Fibroblast of skin of back (primary cell): ENCODE measurements around the gene MYO5B.

Experiments
- DNase-seq: peaks from one replicate; pipeline ENCODE4 v3.0.0-alpha.2; 2013

Gene MYO5B

DNA sequence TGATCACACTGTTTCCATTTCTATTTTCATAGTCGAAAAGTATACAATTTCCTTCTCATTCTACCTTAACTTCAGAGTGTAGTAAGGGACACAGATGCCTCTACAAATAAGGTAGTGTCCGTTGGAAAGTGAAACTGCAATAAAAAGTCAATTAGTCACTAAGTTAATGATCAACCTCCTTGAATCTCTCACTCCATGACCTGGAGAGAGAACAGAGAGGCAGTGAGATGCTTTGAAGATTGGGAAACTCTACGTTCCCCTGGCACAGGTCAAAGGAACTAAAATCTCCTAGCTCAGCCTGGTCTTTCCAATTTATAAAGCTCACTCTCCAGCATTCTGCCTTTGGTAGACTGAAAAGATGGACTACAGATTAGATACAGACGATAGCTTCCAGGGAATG lies 227.8 kb downstream of the MYO5B start:
- DNase-seq: no peak

DNA sequence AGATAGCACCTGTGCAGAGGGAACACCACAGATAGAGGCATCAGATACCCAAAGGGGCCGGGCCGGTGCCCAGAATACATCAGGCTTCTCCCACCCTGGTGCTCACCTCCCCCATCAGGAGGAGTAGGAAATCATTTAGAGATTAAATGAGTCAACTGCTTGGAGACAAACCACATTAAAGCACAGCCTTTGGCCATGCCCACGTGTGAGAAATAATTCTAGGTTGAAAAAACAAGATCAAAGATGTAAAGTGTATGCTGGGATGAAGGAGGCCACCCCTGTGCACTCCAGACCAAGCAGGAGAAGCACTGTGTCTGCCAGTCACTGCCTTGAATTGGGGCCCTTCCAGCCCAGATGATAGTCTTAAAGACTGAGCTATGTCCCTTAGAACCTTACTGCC lies 228.9 kb downstream of the MYO5B start:
- DNase-seq: no peak

GRCh38 chr18:49963217-49963616 lies 231.7 kb downstream of the MYO5B start:
- no peak for DNase-seq

DNA sequence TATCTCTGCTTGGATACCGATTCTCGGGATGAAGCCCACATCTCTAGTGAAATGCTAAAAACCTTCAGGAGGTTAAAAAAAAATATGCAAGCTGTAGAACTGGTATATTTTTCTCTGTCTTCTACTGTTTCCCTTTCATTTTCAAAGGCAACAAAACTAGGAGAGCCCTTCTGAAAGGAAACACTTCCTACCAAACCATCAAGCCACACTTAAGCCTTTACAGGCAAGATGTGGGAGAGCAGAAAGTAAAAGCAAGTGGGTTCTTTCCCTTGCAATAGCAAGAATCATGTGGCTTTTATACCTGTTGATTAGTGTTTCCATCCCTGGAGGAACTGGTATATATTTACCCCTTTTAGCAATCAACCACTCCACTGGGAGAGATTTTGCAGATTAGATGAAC lies 233.7 kb downstream of the MYO5B start:
- no peak for DNase-seq

DNA sequence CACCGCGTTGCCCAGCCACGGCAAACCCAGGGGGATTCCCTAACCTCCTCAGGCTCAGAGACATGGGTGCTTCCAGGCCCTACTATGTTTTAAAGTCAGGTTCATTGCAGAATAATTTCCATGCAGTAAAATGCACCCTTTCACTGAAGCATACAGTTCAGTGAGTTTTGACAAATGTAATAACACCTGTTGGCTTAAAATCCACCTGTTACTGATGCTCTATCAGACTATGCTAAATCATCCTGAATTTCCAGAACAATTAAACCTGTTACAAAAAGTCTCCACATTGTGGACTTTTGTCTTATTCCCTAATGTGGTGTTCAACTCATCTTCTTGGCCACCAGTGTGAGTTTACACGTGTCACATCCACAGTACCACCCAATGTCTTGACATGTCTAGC lies 234.6 kb downstream of the MYO5B start:
- DNase-seq: no peak

- no peak for DNase-seq
Measured at GRCh38 chr18:49959176-49959575, 235.8 kb downstream of the MYO5B start.

DNA sequence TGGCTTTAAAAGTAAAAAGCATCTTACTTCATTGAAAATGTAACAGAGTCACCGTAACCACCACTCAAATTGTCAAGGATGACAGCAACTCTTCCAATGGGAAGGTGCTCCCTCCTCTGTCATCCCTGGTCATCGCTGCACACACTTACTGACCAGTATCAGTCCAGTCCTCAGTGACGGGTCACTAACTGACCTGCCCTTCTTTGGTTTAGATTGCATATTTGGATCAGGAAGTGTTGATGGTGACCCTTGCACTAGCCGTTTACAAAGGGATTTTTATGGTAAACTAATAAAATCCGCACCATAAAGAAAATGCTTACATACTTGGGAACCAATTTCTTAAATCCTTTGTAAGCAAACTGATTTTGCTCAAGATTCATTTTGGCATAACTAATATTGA lies 239.7 kb downstream of the MYO5B start:
- no peak for DNase-seq

DNA sequence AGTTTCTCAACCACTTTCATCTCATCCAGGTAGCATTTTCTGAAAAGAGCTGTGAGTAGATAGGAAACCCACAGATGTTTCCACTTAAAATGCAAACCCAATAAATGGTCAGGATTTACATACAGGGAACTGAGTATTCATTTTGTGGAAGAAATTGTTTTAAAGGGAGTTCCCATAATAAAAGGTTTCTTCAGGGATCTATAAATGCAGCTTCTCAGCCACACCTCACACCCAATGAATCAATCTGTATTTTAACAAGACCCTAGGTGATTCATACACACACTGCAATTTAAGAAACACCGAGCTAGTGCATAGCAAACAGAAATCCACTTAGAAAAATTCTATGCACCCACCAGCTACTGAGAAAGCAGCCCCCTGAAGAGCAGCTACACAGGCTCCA lies 241.6 kb downstream of the MYO5B start:
- no peak for DNase-seq

DNA sequence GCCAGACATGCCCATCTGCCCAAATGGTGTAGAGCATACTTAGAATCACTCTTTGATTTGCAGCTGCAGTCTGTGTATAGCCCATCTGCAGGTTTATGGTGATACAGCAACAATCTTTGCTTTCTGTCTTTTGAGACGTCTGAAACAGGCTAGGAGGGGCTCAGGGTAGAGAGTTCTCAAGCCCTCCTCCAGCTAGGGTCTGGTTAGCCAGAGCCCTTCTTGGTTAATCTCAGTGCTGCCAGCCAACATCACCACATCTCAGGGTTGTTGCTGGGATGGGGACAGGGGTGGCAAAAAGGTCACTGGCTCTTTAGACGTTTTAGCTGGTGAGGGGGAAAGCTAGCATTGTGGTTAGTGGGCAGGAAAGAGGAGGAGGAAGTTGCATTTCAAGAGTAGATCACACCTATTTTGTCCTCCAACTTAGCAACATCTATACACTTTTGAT lies 245.0 kb downstream of the MYO5B start:
- no peak for DNase-seq

GRCh38 chr18:49948975-49949374 lies 246.0 kb downstream of the MYO5B start:
- no peak for DNase-seq

DNA sequence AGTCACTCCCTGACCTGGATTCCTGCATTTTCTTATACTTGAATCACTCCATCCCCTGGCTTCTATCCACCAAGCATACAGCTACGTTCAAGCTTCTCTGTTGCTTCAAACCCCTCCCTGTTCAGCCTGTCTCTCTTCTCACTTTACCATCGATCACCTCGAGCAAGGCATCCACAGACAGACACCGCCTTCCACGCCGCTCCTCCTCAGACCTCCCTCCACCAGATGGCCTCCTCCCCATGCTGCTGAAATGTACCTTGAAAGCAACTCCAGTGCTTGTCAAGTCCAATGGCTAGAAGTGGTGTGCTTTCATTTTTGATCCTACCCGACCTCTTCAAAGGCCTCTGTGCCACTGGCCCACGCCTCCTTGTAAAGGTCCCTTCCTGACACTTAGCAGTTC lies 250.3 kb downstream of the MYO5B start:
- no peak for DNase-seq

- no peak for DNase-seq
Measured at GRCh38 chr18:49936821-49937220, 258.1 kb downstream of the MYO5B start.

DNA sequence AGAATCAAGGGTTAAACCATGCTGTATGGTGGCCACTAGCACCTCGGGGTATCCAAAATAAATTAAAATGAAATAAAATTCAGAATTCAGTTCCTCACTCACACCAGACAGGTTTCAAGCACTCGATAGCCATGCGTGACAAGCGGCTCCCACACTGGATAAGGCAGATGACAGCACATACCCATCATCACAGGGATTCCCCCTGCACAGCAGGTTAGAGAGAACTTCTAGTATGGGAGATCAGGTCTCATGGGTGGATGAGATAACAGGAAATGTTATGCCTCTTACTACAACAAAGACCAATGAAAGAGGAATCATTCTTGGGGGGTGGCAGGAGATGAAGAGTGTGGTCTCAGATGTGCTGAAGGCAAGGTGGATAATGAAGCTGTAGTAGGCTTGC lies 259.7 kb downstream of the MYO5B start:
- no peak for DNase-seq

DNA sequence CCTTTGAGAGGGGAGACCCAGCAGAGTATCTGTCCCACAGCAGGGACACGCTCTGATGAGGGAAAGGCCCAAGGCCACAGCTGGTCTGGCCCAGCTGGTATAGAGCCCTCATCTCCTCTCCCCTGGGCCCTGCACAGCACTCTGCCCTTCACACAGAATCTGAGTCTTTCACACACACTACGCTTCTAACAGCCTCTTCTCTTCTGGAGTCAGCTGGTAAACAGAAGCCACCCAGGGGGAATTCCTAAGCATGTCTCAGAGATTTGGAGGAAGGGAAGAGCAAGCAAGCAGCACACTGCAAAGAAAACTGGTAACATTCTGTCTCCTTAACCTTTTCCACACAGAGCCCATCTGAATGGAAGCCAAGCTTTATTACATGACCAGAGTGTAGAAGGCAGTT lies 260.5 kb downstream of the MYO5B start:
- peak; percentile 79 for DNase-seq

- peak; percentile 90 for DNase-seq
Measured at GRCh38 chr18:49933530-49934128, 261.3 kb downstream of the MYO5B start.

DNA sequence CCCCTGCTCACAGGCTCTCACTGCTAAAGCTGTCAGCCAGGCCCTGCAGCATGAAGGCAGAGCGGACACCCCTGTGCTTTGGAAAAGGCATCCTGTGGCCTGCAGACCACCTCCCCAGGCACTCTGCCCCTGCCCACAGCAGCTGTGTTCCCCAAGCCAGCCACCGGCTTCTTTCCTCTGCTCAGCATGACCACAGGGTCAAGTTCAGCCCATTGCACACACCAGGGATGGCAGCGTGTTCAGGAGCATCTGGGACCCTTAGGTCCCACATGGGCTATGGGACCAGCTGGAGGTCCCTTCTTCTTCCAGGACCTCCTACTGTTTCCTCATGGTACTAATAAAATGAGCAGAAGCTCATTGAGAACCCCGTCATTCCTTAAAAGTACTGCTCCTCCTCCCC lies 263.2 kb downstream of the MYO5B start:
- DNase-seq: no peak

GRCh38 chr18:49931179-49931578 lies 263.8 kb downstream of the MYO5B start:
- DNase-seq: no peak

DNA sequence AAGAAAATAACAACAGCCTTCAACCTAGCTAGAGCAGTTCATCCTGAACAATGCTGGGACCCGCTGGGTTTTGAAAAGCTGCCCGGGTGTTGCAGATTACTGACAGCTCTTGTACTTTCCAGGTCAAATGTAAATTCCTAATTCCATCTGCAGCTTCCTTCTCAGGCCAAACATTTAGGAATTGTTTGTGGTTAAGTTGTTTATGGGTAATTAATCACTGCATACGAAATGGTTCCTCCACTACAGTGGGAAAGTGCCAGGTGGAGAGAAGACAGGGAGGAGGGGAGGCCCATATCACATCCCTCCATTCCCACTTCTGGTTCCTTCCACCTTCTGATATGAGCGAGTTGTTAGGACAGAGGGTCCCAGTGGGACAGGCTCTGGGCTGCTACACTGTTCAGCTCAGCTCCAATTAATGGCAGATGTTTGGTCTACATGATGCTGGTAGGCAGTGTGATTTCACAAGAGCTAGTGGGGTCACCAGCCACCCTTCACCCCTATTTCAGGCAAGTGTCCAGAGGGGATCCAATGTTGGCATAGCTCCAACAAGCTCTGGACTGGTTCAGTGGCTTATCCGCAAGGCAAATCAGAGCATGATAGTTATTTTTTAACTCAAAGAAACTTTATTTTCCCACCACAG lies 268.7 kb downstream of the MYO5B start:
- no peak for DNase-seq

DNA sequence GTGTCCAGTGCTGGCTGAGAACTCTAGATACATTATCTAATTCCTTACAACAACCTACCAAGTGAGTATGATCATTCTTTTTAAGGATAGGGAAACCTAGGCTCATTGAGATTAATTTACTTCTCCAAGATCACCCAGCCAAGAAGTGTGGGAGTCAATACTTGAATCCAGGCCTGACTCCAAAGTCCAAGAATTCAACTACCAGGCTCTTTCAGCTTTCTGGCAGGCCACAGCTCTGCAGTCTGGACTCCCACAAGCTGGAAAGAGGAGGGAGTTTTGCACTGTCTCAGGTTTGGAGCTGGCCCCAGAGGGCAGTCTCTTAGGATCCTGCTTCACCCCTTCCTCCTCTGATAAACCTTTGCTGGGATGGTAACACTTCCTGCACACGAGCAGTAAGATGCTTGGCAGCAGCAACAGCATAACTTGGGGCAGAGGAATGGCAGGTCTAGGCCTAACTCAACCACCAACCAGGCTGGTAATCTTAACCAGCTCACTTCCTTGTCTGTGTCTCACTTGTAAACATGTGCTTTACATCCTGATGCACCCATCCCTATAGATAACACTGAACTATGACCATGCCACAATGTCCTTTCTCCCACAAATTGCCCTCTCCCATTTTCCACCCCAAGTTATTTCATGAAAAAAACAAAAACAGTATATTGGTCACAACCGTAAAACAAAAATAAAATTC lies 270.5 kb downstream of the MYO5B start:
- DNase-seq: no peak

DNA sequence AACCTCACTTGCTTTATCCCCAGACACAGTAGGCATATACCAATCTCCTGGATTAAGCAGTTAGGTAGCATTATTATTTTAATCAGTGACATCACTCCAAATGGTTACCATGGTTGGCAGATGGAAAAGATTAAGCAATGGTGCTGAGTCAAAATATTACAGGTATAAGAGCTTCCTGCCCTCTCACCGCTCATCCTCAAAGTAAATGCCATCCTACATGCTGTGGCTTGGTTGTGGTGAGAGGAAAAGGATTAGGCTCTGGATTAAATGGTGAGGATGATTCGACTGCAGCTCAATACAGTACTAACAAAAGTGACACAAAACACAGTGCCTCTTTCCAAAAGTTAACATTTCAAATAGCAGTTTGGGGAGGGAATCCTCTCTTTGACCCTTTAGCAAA lies 272.7 kb downstream of the MYO5B start:
- no peak for DNase-seq

DNA sequence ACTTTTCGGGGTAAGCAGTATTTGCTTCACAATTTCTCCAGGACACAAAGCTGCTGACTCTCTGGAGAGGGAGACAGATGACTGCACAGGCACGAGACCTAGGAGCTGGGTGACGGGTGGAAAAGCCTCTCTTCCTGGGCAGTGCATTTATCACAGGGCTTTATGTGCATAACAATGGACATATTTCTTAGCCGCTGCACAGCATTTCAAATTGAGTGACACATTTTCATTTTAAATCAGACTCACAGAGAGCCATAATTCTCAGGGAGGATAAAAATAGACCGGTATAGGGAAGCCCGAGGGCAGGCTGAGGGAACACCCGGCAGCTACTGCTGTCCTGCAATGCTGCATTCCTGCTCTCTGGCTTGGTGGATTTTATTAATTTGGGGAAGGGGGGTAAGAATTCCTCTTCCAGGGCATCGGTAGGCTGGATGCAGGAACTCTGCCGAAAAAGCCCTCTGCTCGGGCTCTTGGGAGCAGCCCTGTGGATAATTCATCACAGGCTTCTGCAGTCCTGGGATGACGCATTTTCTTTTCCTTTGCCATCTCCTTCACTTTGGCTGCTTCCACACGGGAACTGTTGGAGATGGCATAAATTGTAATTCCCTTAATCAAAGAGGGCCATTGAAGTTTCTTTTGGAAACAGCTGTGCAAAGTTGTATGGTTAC lies 273.5 kb downstream of the MYO5B start:
- DNase-seq: peak; percentile 53

GRCh38 chr18:49920731-49921130 lies 274.2 kb downstream of the MYO5B start:
- peak; percentile 72 for DNase-seq

DNA sequence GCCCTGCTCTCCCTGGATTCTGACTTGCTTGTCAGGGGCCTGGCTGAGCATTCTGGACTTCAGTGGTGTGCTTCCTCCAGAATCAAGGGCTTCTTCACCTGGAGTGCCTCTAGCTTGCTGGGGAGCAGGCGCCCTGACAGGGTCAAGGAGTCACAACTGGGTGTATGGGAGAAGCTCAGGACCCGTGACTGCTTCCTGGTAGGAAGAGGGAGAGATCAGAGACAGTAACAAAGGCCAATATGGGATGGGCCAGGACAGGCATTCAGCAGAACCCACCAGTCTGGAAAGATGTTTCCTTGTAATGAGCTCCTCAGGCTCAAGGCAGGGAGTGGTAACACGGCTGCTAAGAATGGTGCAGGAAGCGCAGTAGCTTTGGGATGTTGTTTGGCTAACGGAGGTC lies 277.2 kb downstream of the MYO5B start:
- no peak for DNase-seq

DNA sequence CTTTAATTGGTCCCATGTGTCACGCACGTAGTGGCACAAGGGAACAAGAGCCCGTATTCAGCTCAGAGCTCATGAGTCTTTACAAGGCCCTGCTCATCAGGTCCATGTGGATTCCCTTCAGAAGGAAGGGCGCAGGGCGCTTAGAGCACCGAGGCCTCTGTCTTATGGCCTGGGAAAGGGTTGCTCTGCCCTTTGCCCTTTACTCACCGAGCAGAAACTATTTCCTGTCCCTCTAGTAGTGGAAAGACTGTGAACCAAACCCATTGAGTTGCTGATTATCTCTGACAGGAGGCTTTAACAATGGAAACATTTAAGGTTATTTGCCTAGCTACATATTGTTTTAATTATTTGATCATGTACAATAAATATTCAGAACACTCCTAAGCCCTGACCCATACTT lies 279.6 kb downstream of the MYO5B start:
- no peak for DNase-seq
